Endodermal cell (in vitro differentiated cells): ENCODE results near the gene ICA1. TPM values are rescaled to one million over a fixed set of nuclear protein-coding genes. Genes with fewer than 3 reads are reported as not detected.

Experiments used
- DNase-seq: peaks from one replicate; pipeline ENCODE4 v3.0.0-alpha.2; 2017
- H3K27ac ChIP-seq: 2 replicates; pipeline ENCODE4 v1.5.1; 2013; ENCODE audit warnings: mild to moderate bottlenecking, low read depth, low read length, moderate library complexity
- H3K27me3 ChIP-seq: 2 replicates; pipeline ENCODE4 v1.6.1; 2013; ENCODE audit warnings: mild to moderate bottlenecking, low read length, moderate library complexity; ENCODE audit not compliant: insufficient read depth, control insufficient read depth, poor library complexity, severe bottlenecking
- H3K36me3 ChIP-seq: 2 replicates; pipeline ENCODE4 v1.7.0; 2013; ENCODE audit warnings: mild to moderate bottlenecking, low read length, moderate library complexity; ENCODE audit not compliant: control insufficient read depth, insufficient read depth
- H3K4me1 ChIP-seq: one replicate; pipeline ENCODE4 v1.7.0; 2013; ENCODE audit warnings: low read length; ENCODE audit not compliant: control insufficient read depth, insufficient read depth
- H3K4me3 ChIP-seq: 2 replicates; pipeline ENCODE4 v1.5.1; 2013; ENCODE audit warnings: mild to moderate bottlenecking, low read length, moderate library complexity
- H3K9ac ChIP-seq: 2 replicates; pipeline ENCODE4 v1.6.1; 2013; ENCODE audit warnings: mild to moderate bottlenecking, low read length, moderate library complexity; ENCODE audit not compliant: poor library complexity, severe bottlenecking; ENCODE audit errors: extremely low read depth
- H3K9me3 ChIP-seq: 2 replicates; pipeline ENCODE4 v1.6.1; 2013; ENCODE audit warnings: mild to moderate bottlenecking, low read length, moderate library complexity; ENCODE audit not compliant: control insufficient read depth
- H3K27ac Mint-ChIP-seq: 2 replicates; pipeline ENCODE4 v1.8.0; 2020; ENCODE audit warnings: mixed read lengths
- H3K27me3 Mint-ChIP-seq: 2 replicates; pipeline ENCODE4 v1.8.0; 2021; ENCODE audit warnings: mild to moderate bottlenecking, mixed read lengths; ENCODE audit not compliant: insufficient read depth
- H3K36me3 Mint-ChIP-seq: 2 replicates; pipeline ENCODE4 v1.8.0; 2020; ENCODE audit warnings: low read depth, mixed read lengths
- H3K4me1 Mint-ChIP-seq: 2 replicates; pipeline ENCODE4 v1.8.0; 2020; ENCODE audit warnings: mixed read lengths
- H3K4me3 Mint-ChIP-seq: 2 replicates; pipeline ENCODE4 v1.8.0; 2020; ENCODE audit warnings: mild to moderate bottlenecking, moderate library complexity, mixed read lengths
- H3K9me3 Mint-ChIP-seq: 2 replicates; pipeline ENCODE4 v1.8.0; 2020; ENCODE audit warnings: mild to moderate bottlenecking, mixed read lengths
- WGBS, 2 experiments: methylation state at CpG; one replicate each; pipeline versions ENCODE4 v1.1.5 to v1.1.7; 2013; ENCODE audit warnings: missing lambda C conversion rate in 2 of 2, mixed read lengths in 1 of 2; ENCODE audit not compliant: insufficient coverage in 1 of 2, insufficient read length in 1 of 2; 5-methylcytosine and 5-hydroxymethylcytosine counted together
- total RNA-seq, 2 donors: library from RNA; stranded (reverse); fragmentation: NEBNext Ultra II Directional in 1 of 2; extraction: Animal tissue kit (Norgen Biotek cat#: 25700) in 1 of 2; gene quantifications; 2 replicates in 1 of 2; 3 replicates in 1 of 2; pipeline ENCODE4 v1.2.1, GENCODE V29; 2021
- TF ChIP-seq, protein P1 (sequence below): fragments of 200-600 bp; sonication (generic); conservative IDR thresholded peaks from 2 replicates; pipeline ENCODE4 v1.5.0; 2021; ENCODE audit warnings: antibody characterized with exemption, mild to moderate bottlenecking

ICA1 gene
- total RNA-seq, 2 donors from 2014 or later, result 25.0 to 50.2 TPM

- Histone ChIP-seq H3K27me3 (no peaks in the 10 kb centered on the region), H3K9ac (no peak overlapping the region), H3K36me3 (no peaks in the 10 kb centered on the region), H3K4me1 (no peaks in the 10 kb centered on the region), H3K4me3 (no peak overlapping the region), H3K9me3 (no peaks in the 10 kb centered on the region), H3K27ac (no peak overlapping the region)
- H3K4me1 Mint-ChIP-seq, result peaks cover 34% of the 10 kb centered on the region
- TF ChIP-seq, protein P1, sequence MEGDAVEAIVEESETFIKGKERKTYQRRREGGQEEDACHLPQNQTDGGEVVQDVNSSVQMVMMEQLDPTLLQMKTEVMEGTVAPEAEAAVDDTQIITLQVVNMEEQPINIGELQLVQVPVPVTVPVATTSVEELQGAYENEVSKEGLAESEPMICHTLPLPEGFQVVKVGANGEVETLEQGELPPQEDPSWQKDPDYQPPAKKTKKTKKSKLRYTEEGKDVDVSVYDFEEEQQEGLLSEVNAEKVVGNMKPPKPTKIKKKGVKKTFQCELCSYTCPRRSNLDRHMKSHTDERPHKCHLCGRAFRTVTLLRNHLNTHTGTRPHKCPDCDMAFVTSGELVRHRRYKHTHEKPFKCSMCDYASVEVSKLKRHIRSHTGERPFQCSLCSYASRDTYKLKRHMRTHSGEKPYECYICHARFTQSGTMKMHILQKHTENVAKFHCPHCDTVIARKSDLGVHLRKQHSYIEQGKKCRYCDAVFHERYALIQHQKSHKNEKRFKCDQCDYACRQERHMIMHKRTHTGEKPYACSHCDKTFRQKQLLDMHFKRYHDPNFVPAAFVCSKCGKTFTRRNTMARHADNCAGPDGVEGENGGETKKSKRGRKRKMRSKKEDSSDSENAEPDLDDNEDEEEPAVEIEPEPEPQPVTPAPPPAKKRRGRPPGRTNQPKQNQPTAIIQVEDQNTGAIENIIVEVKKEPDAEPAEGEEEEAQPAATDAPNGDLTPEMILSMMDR, result no peak
- no peak overlapping the region for H3K27ac Mint-ChIP-seq
- no peaks in the 10 kb centered on the region for H3K36me3 Mint-ChIP-seq
- H3K27me3 Mint-ChIP-seq, result no peaks in the 10 kb centered on the region
- no peak overlapping the region for H3K4me3 Mint-ChIP-seq
- H3K9me3 Mint-ChIP-seq, result no peaks in the 10 kb centered on the region
- 93% methylated on average over 2 of the region's 2 CpGs; no CpG with 5 or more reads in 1 of the 2 experiments for WGBS, 2 experiments
- DNase-seq, result no peak
Observed at GRCh38 chr7:8133188-8133848, 128.6 kb downstream of the ICA1 start.

DNA sequence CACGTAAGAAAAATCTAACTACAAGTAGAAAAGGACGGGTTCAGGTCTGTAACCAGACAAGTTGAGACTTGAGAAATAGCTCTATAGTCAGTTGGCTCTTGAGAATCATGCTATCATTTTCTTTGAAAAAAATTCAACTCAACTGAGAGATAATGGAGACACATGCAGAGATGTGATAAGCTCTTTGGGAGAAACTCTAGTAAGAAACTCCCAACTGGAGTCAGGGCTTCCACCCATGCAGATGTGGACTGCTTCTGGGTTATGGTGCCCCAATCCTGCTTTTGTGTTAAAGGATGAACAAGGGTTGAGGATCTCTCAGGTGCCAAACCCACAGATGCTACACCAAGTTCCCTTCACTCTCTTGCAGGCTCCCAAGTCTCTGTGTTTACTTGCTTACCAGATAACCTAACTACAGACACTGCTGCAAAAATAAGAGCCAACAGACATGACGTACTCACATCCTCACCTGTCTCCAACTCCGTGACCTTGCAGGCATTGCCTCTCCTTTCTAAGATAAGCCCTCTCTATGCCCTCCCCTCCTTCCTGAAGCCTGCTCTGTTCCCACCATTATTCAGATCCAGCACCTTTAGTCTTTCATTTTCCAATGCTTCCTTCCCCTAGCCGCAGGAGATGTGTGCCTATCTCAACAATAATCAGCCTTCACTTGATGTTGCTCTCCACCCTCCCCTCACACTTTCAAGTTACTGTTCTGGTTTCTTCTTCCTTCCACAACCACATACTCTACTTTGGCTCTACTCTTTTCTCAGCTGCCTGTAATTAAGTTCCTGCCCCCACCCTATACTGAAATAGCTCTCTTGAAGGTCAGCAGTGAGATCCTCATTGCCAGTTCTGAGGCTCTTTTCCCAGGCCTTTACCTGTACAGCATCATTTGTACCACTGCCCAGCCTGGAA lies 130.0 kb downstream of the ICA1 start:
- Histone ChIP-seq H3K27ac (no peak overlapping the region), H3K36me3 (no peaks in the 10 kb centered on the region), H3K27me3 (no peaks in the 10 kb centered on the region), H3K9me3 (no peaks in the 10 kb centered on the region), H3K9ac (no peak overlapping the region), H3K4me1 (no peaks in the 10 kb centered on the region), H3K4me3 (no peak overlapping the region)
- Mint-ChIP-seq H3K27me3 (no peaks in the 10 kb centered on the region), H3K27ac (no peak overlapping the region), H3K36me3 (peaks cover 5% of the 10 kb centered on the region), H3K4me3 (no peak overlapping the region), H3K4me1 (peaks cover 34% of the 10 kb centered on the region), H3K9me3 (no peaks in the 10 kb centered on the region)
- TF ChIP-seq, protein P1, result no peak
- WGBS, 2 experiments, result 88 to 96% methylated on average over 5 of the region's 5 CpGs
- no peak for DNase-seq

DNA sequence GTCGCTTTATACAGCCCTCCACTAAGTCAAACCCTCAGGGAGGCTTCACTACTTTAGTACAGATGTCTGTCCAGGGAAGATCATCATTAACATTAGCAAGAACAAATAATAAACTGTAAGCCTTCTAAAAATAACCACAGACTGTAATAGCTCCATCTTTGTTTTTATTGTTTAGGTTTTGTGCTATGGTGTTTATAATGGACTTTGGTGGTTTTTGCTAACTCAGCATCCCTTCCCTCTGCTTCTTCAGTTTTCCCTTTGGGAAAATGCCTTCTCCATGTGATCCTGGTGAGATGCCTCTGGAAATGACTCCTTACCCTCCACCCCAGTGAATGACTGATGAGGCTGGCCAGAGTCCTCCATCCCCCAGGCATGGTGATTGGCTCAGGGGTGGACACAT lies 131.3 kb downstream of the ICA1 start:
- DNase-seq, result no peak
- peaks cover 5% of the 10 kb centered on the region for H3K36me3 Mint-ChIP-seq
- Histone ChIP-seq H3K9me3 (no peaks in the 10 kb centered on the region), H3K4me3 (no peak overlapping the region), H3K9ac (no peak overlapping the region), H3K27me3 (no peaks in the 10 kb centered on the region), H3K27ac (no peak overlapping the region), H3K4me1 (no peaks in the 10 kb centered on the region), H3K36me3 (no peaks in the 10 kb centered on the region)
- no peak overlapping the region for H3K4me3 Mint-ChIP-seq
- no peaks in the 10 kb centered on the region for H3K9me3 Mint-ChIP-seq
- H3K4me1 Mint-ChIP-seq, result peaks cover 31% of the 10 kb centered on the region
- WGBS, 2 experiments, result 90% methylated on average over 1 of the region's 1 CpG; no CpG with 5 or more reads in 1 of the 2 experiments
- no peak overlapping the region for H3K27ac Mint-ChIP-seq
- TF ChIP-seq, protein P1, result no peak
- H3K27me3 Mint-ChIP-seq, result no peaks in the 10 kb centered on the region
